Non-pigmented ciliary epithelial cell (primary cell): ENCODE results near the gene IL4R.

Source experiments
- DNase-seq: peaks from one replicate; pipeline ENCODE4 v3.0.0-alpha.2; 2010; ENCODE audit warnings: low read depth

Gene IL4R

GRCh38 chr16:27359051-27359450, 45.3 kb downstream of the IL4R start:
- no peak for DNase-seq

- no peak for DNase-seq
These were observed 45.8 kb downstream of the IL4R start for GRCh38 chr16:27359615-27360014.

- DNase-seq = no peak
These were observed 48.2 kb downstream of the IL4R start for GRCh38 chr16:27361987-27362386.

- DNase-seq = no peak
These were observed 48.9 kb downstream of the IL4R start for GRCh38 chr16:27362570-27363245.

GRCh38 chr16:27363246-27363632, 49.5 kb downstream of the IL4R start:
- no peak for DNase-seq

GRCh38 chr16:27363797-27364196, 50.0 kb downstream of the IL4R start:
- DNase-seq = no peak

GRCh38 chr16:27364493-27365141, 50.8 kb downstream of the IL4R start:
- no peak for DNase-seq

GRCh38 chr16:27365142-27366089, 51.6 kb downstream of the IL4R start:
- peak; percentile 47 for DNase-seq

GRCh38 chr16:27366687-27367460, 53.1 kb downstream of the IL4R start:
- DNase-seq = no peak

GRCh38 chr16:27367461-27368357, 53.9 kb downstream of the IL4R start:
- peak; percentile 32 for DNase-seq

- DNase-seq = no peak
These were observed 54.6 kb downstream of the IL4R start for GRCh38 chr16:27368358-27368722.

GRCh38 chr16:27369806-27370205, 56.0 kb downstream of the IL4R start:
- no peak for DNase-seq

- DNase-seq = no peak
These were observed 56.5 kb downstream of the IL4R start for GRCh38 chr16:27370318-27370717.

GRCh38 chr16:27373312-27373711, 59.5 kb downstream of the IL4R start:
- DNase-seq = no peak

- DNase-seq = no peak
These were observed 60.5 kb downstream of the IL4R start for GRCh38 chr16:27374221-27374803.

- peak; percentile 74 for DNase-seq
These were observed 61.1 kb downstream of the IL4R start for GRCh38 chr16:27374804-27375425.

GRCh38 chr16:27377666-27378485, 64.1 kb downstream of the IL4R start:
- no peak for DNase-seq

GRCh38 chr16:27378871-27379481, 65.2 kb downstream of the IL4R start:
- DNase-seq = no peak

GRCh38 chr16:27379919-27380318, 66.1 kb downstream of the IL4R start:
- DNase-seq = no peak
